Hepatocyte (in vitro differentiated cells): ENCODE measurements around the gene B3GNT7.

ENCODE experiments used
- EZH2 ChIP-seq: fragments of 200-600 bp; sonication (generic); IDR thresholded peaks from 2 replicates; pipeline ENCODE4 v1.6.1; 2016; ENCODE audit warnings: antibody characterized with exemption, mild to moderate bottlenecking, borderline replicate concordance
- TF ChIP-seq, protein P1 (sequence below): fragments of 200-600 bp; sonication (generic); IDR thresholded peaks from 2 replicates; pipeline ENCODE4 v1.5.1; 2016; ENCODE audit warnings: antibody characterized with exemption, mild to moderate bottlenecking; ENCODE audit not compliant: poor library complexity

DNA sequence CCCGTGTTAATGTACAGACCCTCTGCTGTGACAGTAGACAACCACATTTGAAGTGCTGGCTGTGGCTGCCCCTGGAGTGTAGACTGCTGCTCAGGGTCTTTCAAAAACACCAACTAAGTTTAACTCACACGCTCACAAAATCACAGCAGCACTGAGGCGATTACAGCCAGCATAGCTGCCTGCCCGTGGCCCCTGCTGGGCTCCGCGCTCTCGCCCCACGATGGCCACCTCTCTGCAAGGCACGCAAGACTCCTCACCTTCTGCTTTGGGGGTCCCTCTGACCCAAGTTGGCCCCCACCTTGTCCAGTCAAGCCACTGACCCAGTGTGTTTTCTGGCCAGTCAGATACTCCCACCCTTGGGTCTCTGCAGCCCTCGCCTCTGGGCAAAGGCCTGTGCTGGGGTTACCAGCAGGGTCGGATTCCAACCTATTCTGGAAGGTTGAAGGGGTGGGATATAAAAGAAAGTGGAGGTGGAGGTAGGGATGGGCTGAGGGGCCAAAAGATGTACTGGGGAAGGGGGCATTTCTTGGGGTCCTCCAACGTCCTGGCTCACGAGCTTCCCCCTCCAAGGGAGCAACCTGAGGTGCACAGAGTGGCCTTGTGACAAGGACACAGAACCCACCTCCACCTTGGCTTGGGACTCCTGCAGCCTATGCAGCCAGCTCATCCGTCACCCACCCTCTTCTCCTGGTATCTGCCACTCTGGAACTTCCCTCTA lies 2.9 kb upstream of the B3GNT7 start:
- TF ChIP-seq, protein P1, sequence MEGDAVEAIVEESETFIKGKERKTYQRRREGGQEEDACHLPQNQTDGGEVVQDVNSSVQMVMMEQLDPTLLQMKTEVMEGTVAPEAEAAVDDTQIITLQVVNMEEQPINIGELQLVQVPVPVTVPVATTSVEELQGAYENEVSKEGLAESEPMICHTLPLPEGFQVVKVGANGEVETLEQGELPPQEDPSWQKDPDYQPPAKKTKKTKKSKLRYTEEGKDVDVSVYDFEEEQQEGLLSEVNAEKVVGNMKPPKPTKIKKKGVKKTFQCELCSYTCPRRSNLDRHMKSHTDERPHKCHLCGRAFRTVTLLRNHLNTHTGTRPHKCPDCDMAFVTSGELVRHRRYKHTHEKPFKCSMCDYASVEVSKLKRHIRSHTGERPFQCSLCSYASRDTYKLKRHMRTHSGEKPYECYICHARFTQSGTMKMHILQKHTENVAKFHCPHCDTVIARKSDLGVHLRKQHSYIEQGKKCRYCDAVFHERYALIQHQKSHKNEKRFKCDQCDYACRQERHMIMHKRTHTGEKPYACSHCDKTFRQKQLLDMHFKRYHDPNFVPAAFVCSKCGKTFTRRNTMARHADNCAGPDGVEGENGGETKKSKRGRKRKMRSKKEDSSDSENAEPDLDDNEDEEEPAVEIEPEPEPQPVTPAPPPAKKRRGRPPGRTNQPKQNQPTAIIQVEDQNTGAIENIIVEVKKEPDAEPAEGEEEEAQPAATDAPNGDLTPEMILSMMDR = no peak
- TF ChIP-seq EZH2 = no peak
